Neural crest cell (in vitro differentiated cells): ENCODE data around the gene OVOL3. TPM values are rescaled to one million over a fixed set of nuclear protein-coding genes. Genes with fewer than 3 reads are reported as not detected.
A peak's percentile ranks its signal among the peaks of the same experiment; 100 is the strongest.

Experiments used
- DNase-seq: peaks from one replicate; pipeline ENCODE4 v3.0.0; 2021; ENCODE audit warnings: low read depth, mixed read lengths, low spot score
- H3K27ac Mint-ChIP-seq: one replicate; pipeline ENCODE4 v1.8.0; 2021; ENCODE audit warnings: mild to moderate bottlenecking, mixed read lengths; ENCODE audit not compliant: unreplicated experiment
- H3K27me3 Mint-ChIP-seq: 2 replicates; pipeline ENCODE4 v1.8.0; 2021; ENCODE audit warnings: low read depth, mild to moderate bottlenecking, mixed read lengths
- H3K36me3 Mint-ChIP-seq: 2 replicates; pipeline ENCODE4 v1.8.0; 2021; ENCODE audit warnings: low read depth, mild to moderate bottlenecking, mixed read lengths
- H3K4me1 Mint-ChIP-seq: 2 replicates; pipeline ENCODE4 v1.8.0; 2021; ENCODE audit warnings: mixed read lengths
- H3K4me3 Mint-ChIP-seq: one replicate; pipeline ENCODE4 v1.8.0; 2021; ENCODE audit warnings: mild to moderate bottlenecking, mixed read lengths
- H3K9me3 Mint-ChIP-seq: 2 replicates; pipeline ENCODE4 v1.8.0; 2021; ENCODE audit warnings: mixed read lengths
- CTCF ChIP-seq: fragments of 200-600 bp; sonication (generic); conservative IDR thresholded peaks from 2 replicates; pipeline ENCODE4 v1.5.0; 2021; ENCODE audit warnings: antibody characterized with exemption, mild to moderate bottlenecking
- total RNA-seq: library from RNA; stranded (reverse); gene quantifications from 2 replicates; pipeline ENCODE4 v1.2.1, GENCODE V29; 2021

OVOL3 gene
- total RNA-seq, 1 donor from 2014 or later: not detected

GRCh38 chr19:36101550-36102327 is 9.2 kb upstream of the OVOL3 start:
- Mint-ChIP-seq H3K36me3 (peaks cover 6% of the 10 kb centered on the region), H3K27ac (no peak overlapping the region)

GRCh38 chr19:36103040-36103626 is 7.8 kb upstream of the OVOL3 start:
- no peak overlapping the region for H3K27ac Mint-ChIP-seq
- TF ChIP-seq CTCF: no peak
- H3K4me1 Mint-ChIP-seq: no peaks in the 10 kb centered on the region
- no peak for DNase-seq
- no peak overlapping the region for H3K4me3 Mint-ChIP-seq
- H3K27me3 Mint-ChIP-seq: no peaks in the 10 kb centered on the region
- H3K9me3 Mint-ChIP-seq: no peaks in the 10 kb centered on the region
- H3K36me3 Mint-ChIP-seq: peaks cover 3% of the 10 kb centered on the region

More at GRCh38 chr19:36101550-36102327, 9.2 kb upstream of the OVOL3 start:
- no peak for TF ChIP-seq CTCF
- DNase-seq: no peak
- no peaks in the 10 kb centered on the region for H3K27me3 Mint-ChIP-seq
- H3K4me3 Mint-ChIP-seq: no peak overlapping the region
- H3K4me1 Mint-ChIP-seq: peaks cover 7% of the 10 kb centered on the region
- H3K9me3 Mint-ChIP-seq: no peaks in the 10 kb centered on the region

- Mint-ChIP-seq H3K36me3 (peaks cover 3% of the 10 kb centered on the region), H3K9me3 (no peaks in the 10 kb centered on the region), H3K4me1 (no peaks in the 10 kb centered on the region), H3K4me3 (no peak overlapping the region), H3K27me3 (no peaks in the 10 kb centered on the region), H3K27ac (no peak overlapping the region)
- no peak for DNase-seq
- no peak for TF ChIP-seq CTCF
Measured at GRCh38 chr19:36103842-36104552, 6.9 kb upstream of the OVOL3 start.

GRCh38 chr19:36106441-36106840 is 4.5 kb upstream of the OVOL3 start:
- Mint-ChIP-seq H3K4me3 (no peak overlapping the region), H3K4me1 (no peaks in the 10 kb centered on the region), H3K27ac (no peak overlapping the region), H3K36me3 (peaks cover 3% of the 10 kb centered on the region), H3K9me3 (no peaks in the 10 kb centered on the region), H3K27me3 (no peaks in the 10 kb centered on the region)
- no peak for DNase-seq
- TF ChIP-seq CTCF: no peak

- Mint-ChIP-seq H3K27me3 (no peaks in the 10 kb centered on the region), H3K4me3 (peak overlapping the region; percentile 59), H3K4me1 (no peaks in the 10 kb centered on the region), H3K27ac (no peak overlapping the region), H3K36me3 (peaks cover 3% of the 10 kb centered on the region), H3K9me3 (no peaks in the 10 kb centered on the region)
- no peak for TF ChIP-seq CTCF
- DNase-seq: no peak
Measured at GRCh38 chr19:36106991-36107390, 4.0 kb upstream of the OVOL3 start.
